Sigmoid colon (tissue), 7 donors: ENCODE measurements around the gene PDE1A. TPM values are rescaled to one million over a fixed set of nuclear protein-coding genes. Genes with fewer than 3 reads are reported as not detected.

Experiments
- DNase-seq: peaks from one replicate; pipeline ENCODE4 v3.0.0-alpha.2; 2019
- H3K27ac ChIP-seq, 4 donors: fragments of 200-600 bp; sonication (generic); one replicate each; pipeline ENCODE4 v1.5.1; 2016 to 2019; ENCODE audit warnings: mild to moderate bottlenecking in 1 of 4
- H3K27me3 ChIP-seq, 3 donors: fragments of 200-600 bp; sonication (generic); one replicate each; pipeline ENCODE4 v1.5.1; 2019; ENCODE audit warnings: mild to moderate bottlenecking in 1 of 3
- H3K36me3 ChIP-seq, 4 donors: fragments of 200-600 bp; sonication (generic); one replicate each; pipeline ENCODE4 v1.5.1; 2016 to 2019
- H3K4me1 ChIP-seq, 4 donors: fragments of 200-600 bp; sonication (generic); one replicate each; pipeline ENCODE4 v1.5.1; 2017 to 2019
- H3K4me3 ChIP-seq, 4 donors: fragments of 200-600 bp; sonication (generic); one replicate each; pipeline ENCODE4 v1.5.1; 2017 to 2019; ENCODE audit warnings: mild to moderate bottlenecking in 2 of 4, moderate library complexity in 1 of 4
- H3K9me3 ChIP-seq, 4 donors: fragments of 200-600 bp in 3 of 4; sonication (generic) in 3 of 4; one replicate each; pipeline versions ENCODE4 v1.5.1 to v1.6.1; 2013 to 2019
- EP300 ChIP-seq, 4 donors: sonication (generic); formaldehyde crosslinking; IDR thresholded peaks; one replicate each; pipeline ENCODE4 v1.6.1; 2017; ENCODE audit warnings: antibody characterized with exemption in 4 of 4
- POLR2A ChIP-seq, 2 donors: fragments of 450-650 bp; IDR thresholded peaks; one replicate each; pipeline ENCODE4 v1.6.1; 2016; ENCODE audit warnings: antibody characterized with exemption in 2 of 2, mild to moderate bottlenecking in 2 of 2, moderate library complexity in 2 of 2
- POLR2AphosphoS5 ChIP-seq, 4 donors: sonication (generic); formaldehyde crosslinking; IDR thresholded peaks; one replicate each; pipeline ENCODE4 v1.6.1; 2017; ENCODE audit warnings: antibody characterized with exemption in 4 of 4
- WGBS, 2 donors: extraction: QIAGEN DNeasy Blood & Tissue Kit; methylation state at CpG; one replicate each; pipeline ENCODE4 v1.1.7; 2013; 5-methylcytosine and 5-hydroxymethylcytosine counted together
- intact Hi-C: fragments of 100-400 bp; cut with DNase I; formaldehyde crosslinking; loops from one replicate; pipeline ENCODE4 v1.15.1; 2023
- polyA plus RNA-seq, 3 donors: library from polyadenylated mRNA; stranded (reverse); fragments of 200-250 nt; gene quantifications; one replicate each; pipeline ENCODE4 v1.2.3, GENCODE V29; 2013
- small RNA-seq, 3 donors: library from RNA; depleted of rRNA; stranded (forward); fragments of <200 nt; gene quantifications; one replicate each; pipeline ENCODE3, GENCODE V24; 2016
- total RNA-seq, 4 donors: library from RNA; depleted of rRNA; stranded (reverse); fragments of >200 nt; gene quantifications; one replicate each; pipeline ENCODE4 v1.1.0, GENCODE V29; 2016
- TF ChIP-seq, protein P1 (sequence below), 4 experiments: fragments of 450-650 bp in 3 of 4; fragments of 200-600 bp in 1 of 4; IDR thresholded peaks; one replicate each; pipeline ENCODE4 v1.5.1; 2016 to 2019; ENCODE audit warnings: antibody characterized with exemption in 4 of 4, mild to moderate bottlenecking in 3 of 4, moderate library complexity in 2 of 4
- donor health status: healthy with polysubstance abuse.
- donor health status: Bipolar disorder and iron deficiency.
- donor health status: healthy.

PDE1A gene
- total and polyA plus RNA-seq, 7 donors = 0.69 to 37.1 (median 17.2) TPM

DNA sequence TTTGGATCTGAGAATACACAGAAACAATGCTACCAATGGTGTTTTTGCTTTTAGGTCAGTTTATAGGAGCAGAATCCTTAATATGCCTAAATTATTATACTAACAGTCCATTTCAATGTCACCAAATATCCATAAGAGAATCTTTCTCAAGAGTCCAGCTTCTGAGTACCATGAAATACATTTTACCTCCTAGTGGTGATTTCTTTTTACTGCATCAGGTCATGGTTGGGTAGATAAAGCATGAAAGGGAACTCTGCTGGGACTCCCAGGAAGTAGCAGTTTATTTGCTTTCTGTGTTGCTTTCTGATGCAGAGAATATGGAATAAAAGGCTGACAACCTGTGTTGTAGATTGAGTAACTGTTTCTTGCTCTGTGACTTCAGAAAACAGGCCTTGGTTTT, 325.6 kb downstream of the PDE1A start:
- Histone ChIP-seq H3K27ac (no peak overlapping the region), H3K4me3 (no peak overlapping the region), H3K4me1 (no peaks in the 10 kb centered on the region), H3K27me3 (no peaks in the 10 kb centered on the region), H3K36me3 (no peaks in the 10 kb centered on the region), H3K9me3 (no peaks in the 10 kb centered on the region)
- no peak for DNase-seq
- intact Hi-C loops = no loop called here
- TF ChIP-seq POLR2A (IDR thresholded peaks at IDR 0.05) (no peak), POLR2AphosphoS5 (IDR thresholded peaks at IDR 0.05) (no peak), EP300 (IDR thresholded peaks at IDR 0.05) (no peak)
- TF ChIP-seq, protein P1, sequence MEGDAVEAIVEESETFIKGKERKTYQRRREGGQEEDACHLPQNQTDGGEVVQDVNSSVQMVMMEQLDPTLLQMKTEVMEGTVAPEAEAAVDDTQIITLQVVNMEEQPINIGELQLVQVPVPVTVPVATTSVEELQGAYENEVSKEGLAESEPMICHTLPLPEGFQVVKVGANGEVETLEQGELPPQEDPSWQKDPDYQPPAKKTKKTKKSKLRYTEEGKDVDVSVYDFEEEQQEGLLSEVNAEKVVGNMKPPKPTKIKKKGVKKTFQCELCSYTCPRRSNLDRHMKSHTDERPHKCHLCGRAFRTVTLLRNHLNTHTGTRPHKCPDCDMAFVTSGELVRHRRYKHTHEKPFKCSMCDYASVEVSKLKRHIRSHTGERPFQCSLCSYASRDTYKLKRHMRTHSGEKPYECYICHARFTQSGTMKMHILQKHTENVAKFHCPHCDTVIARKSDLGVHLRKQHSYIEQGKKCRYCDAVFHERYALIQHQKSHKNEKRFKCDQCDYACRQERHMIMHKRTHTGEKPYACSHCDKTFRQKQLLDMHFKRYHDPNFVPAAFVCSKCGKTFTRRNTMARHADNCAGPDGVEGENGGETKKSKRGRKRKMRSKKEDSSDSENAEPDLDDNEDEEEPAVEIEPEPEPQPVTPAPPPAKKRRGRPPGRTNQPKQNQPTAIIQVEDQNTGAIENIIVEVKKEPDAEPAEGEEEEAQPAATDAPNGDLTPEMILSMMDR (IDR thresholded peaks at IDR 0.05) = no peak

DNA sequence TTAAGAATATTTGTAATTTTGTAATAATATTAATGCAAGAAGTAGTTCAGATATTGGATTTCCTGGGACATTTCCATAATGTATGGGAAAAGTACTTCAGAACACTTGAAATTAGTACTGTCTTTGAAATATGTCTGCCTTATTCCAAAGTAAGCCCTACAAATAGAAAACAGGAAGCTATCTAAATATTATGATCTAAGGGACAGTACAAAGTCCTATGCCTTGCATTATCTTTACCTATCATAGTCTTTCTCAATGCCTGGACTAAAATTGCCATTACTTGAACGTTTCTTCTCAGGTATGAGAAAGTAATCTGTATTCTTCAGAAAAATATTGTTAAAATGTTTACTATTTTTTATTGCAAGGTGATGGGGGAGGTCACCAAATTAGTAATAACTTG, 328.2 kb downstream of the PDE1A start:
- intact Hi-C loops = no loop called here
- no peak overlapping the region for H3K27ac ChIP-seq
- DNase-seq = no peak
- TF ChIP-seq POLR2A (IDR thresholded peaks at IDR 0.05) (no peak), EP300 (IDR thresholded peaks at IDR 0.05) (no peak), POLR2AphosphoS5 (IDR thresholded peaks at IDR 0.05) (no peak)
- TF ChIP-seq, protein P1 (IDR thresholded peaks at IDR 0.05) = no peak
- no peaks in the 10 kb centered on the region for H3K27me3 ChIP-seq
- H3K4me3 ChIP-seq = no peak overlapping the region
- no peaks in the 10 kb centered on the region for H3K4me1 ChIP-seq
- no peaks in the 10 kb centered on the region for H3K9me3 ChIP-seq
- 13 to 69% methylated on average over 1 of the region's 1 CpG for WGBS, 2 donors
- H3K36me3 ChIP-seq = no peaks in the 10 kb centered on the region

GRCh38 chr2:182097571-182098164, 329.2 kb downstream of the PDE1A start:
- intact Hi-C loops = no loop called here
- no peak overlapping the region for H3K27ac ChIP-seq
- H3K9me3 ChIP-seq = no peaks in the 10 kb centered on the region
- 15 to 25% methylated on average over 2 of the region's 2 CpGs for WGBS, 2 donors
- TF ChIP-seq POLR2AphosphoS5 (IDR thresholded peaks at IDR 0.05) (no peak), POLR2A (IDR thresholded peaks at IDR 0.05) (no peak), EP300 (IDR thresholded peaks at IDR 0.05) (no peak)
- TF ChIP-seq, protein P1 (IDR thresholded peaks at IDR 0.05) = no peak
- no peak for DNase-seq
- H3K36me3 ChIP-seq = no peaks in the 10 kb centered on the region
- H3K27me3 ChIP-seq = no peaks in the 10 kb centered on the region
- H3K4me1 ChIP-seq = no peaks in the 10 kb centered on the region
- H3K4me3 ChIP-seq = no peak overlapping the region

- no peak overlapping the region for H3K27ac ChIP-seq
- intact Hi-C loops = no loop called here
- no peak for TF ChIP-seq POLR2AphosphoS5 (IDR thresholded peaks at IDR 0.05)
- TF ChIP-seq, protein P1 (IDR thresholded peaks at IDR 0.05) = no peak
- H3K4me1 ChIP-seq = peaks cover 0 to 8% (median 3%) of the 10 kb centered on the region in 4 donors
- no peak for DNase-seq
- H3K4me3 ChIP-seq = no peak overlapping the region
- H3K9me3 ChIP-seq = no peaks in the 10 kb centered on the region
- WGBS, 2 donors = 60 to 67% methylated on average over 3 of the region's 3 CpGs
- no peaks in the 10 kb centered on the region for H3K36me3 ChIP-seq
- H3K27me3 ChIP-seq = no peaks in the 10 kb centered on the region
These were observed 336.4 kb downstream of the PDE1A start for GRCh38 chr2:182090486-182090885.

Small RNA genes lying within 50 kb of the gene (small RNA-seq; reads per million reads assigned to genes)
- 0 reads per million in 3 donors for gene RN7SL267P
